HCT116 (cell line): Measurements from ENCODE around the gene MAP1LC3B. TPM values are rescaled to one million over a fixed set of nuclear protein-coding genes. Genes with fewer than 3 reads are reported as not detected.

Source experiments
- ATAC-seq: fragments of 200-7000 bp; cut with Tn5 transposase; 2 replicates; pipeline ENCODE4 v1.9.1; 2020; ENCODE audit warnings: mild to moderate bottlenecking, moderate library complexity
- BruUV-seq: library from RNA; stranded (reverse); fragments of 400-500 nt; replicated peaks from 2 replicates; lab custom pipeline; 2021; lab: Mats Ljungman, UMichigan
- CTCF ChIA-PET: fragments of 300-600 bp; sonication (Branson Sonifier 250); formaldehyde crosslinking; loops from one replicate; lab custom pipeline; 2021; ENCODE audit warnings: antibody characterized with exemption; lab: Charles Lee
- POLR2A ChIA-PET: fragments of 300-600, 350-600 bp; sonication (Branson Sonifier 250); formaldehyde crosslinking; loops from one replicate; lab custom pipeline; 2021; ENCODE audit warnings: antibody characterized with exemption; lab: Charles Lee
- RAD21 ChIA-PET, 2 experiments: fragments of 300-600 bp; sonication (Branson Sonifier 250); formaldehyde crosslinking; loops; one replicate each; lab custom pipeline; 2023; ENCODE audit warnings: low total read pairs in 2 of 2; ENCODE audit not compliant: uncharacterized antibody in 2 of 2, unreplicated experiment in 2 of 2, low non-redundant PET in 1 of 2; lab: Charles Lee
- DNase-seq: peaks from one replicate; pipeline ENCODE4 v3.0.0-alpha.2; 2010; ENCODE audit warnings: low read depth, low spot score
- H2AFZ ChIP-seq: fragments of 200-600 bp; shearing (Covaris generic), sonication (generic); 2 replicates; pipeline ENCODE4 v1.6.1; 2017; ENCODE audit warnings: low read depth, mixed run types, mixed read lengths, antibody characterized with exemption, low read length; ENCODE audit not compliant: poor library complexity, severe bottlenecking
- H3K27ac ChIP-seq: 2 replicates; pipeline ENCODE4 v1.5.1; 2012; ENCODE audit warnings: low read depth, low read length
- H3K27me3 ChIP-seq: fragments of 200-600 bp; sonication (generic); 2 replicates; pipeline ENCODE4 v1.6.1; 2016; ENCODE audit warnings: mixed run types, low read length, mixed read lengths; ENCODE audit not compliant: insufficient read depth
- H3K36me3 ChIP-seq, 2 experiments: fragments of 200-500 bp in 1 of 2; fragments of 200-600 bp in 1 of 2; sonication (Bioruptor generic) in 1 of 2; sonication (generic) in 1 of 2; 2 replicates each; pipeline versions ENCODE4 v1.5.1 to v1.6.1; 2014 to 2016; ENCODE audit warnings: low read length in 2 of 2, inconsistent platforms in 1 of 2, mixed read lengths in 1 of 2, mixed run types in 1 of 2; ENCODE audit not compliant: insufficient read depth in 2 of 2, control insufficient read depth in 1 of 2
- H3K4me1 ChIP-seq, 2 experiments: fragments of 200-600 bp in 1 of 2; sonication (generic) in 1 of 2; 2 replicates each; pipeline versions ENCODE4 v1.5.1 to v1.6.1; 2012 to 2017; ENCODE audit warnings: low read length in 2 of 2, inconsistent platforms in 1 of 2, mild to moderate bottlenecking in 1 of 2, mixed read lengths in 1 of 2, mixed run types in 1 of 2, moderate library complexity in 1 of 2; ENCODE audit not compliant: insufficient read depth in 2 of 2, control insufficient read depth in 1 of 2
- H3K4me2 ChIP-seq: fragments of 200-600 bp; sonication (generic); 2 replicates; pipeline ENCODE4 v1.6.1; 2017; ENCODE audit warnings: mixed run types, low read length, mixed read lengths
- H3K4me3 ChIP-seq, 2 experiments: fragments of 200-600 bp in 1 of 2; sonication (generic) in 1 of 2; replicated peaks in 1 of 2; 2 replicates each; pipeline ENCODE4 v1.5.1; 2011 to 2016; ENCODE audit warnings: low read length in 2 of 2, control low read depth in 1 of 2, low read depth in 1 of 2, mild to moderate bottlenecking in 1 of 2, mixed read lengths in 1 of 2, mixed run types in 1 of 2
- H3K79me2 ChIP-seq: fragments of 200-600 bp; sonication (generic); 2 replicates; pipeline ENCODE4 v1.6.1; 2017; ENCODE audit warnings: mild to moderate bottlenecking, mixed run types, low read length, moderate library complexity, mixed read lengths; ENCODE audit not compliant: insufficient read depth
- H3K9ac ChIP-seq: fragments of 200-600 bp; sonication (generic); 2 replicates; pipeline ENCODE4 v1.6.1; 2016; ENCODE audit warnings: low read length, mixed read lengths
- H3K9me2 ChIP-seq: fragments of 200-600 bp; sonication (generic), shearing (Covaris generic); 2 replicates; pipeline ENCODE4 v1.6.1; 2017; ENCODE audit warnings: mixed run types, mild to moderate bottlenecking, moderate library complexity; ENCODE audit not compliant: insufficient read depth
- H3K9me3 ChIP-seq, 2 experiments: fragments of 200-500 bp in 1 of 2; fragments of 200-600 bp in 1 of 2; sonication (Bioruptor generic) in 1 of 2; sonication (generic) in 1 of 2; 2 replicates each; pipeline ENCODE4 v1.6.1; 2014 to 2017; ENCODE audit warnings: low read length in 2 of 2, mixed read lengths in 2 of 2, inconsistent platforms in 1 of 2, low read depth in 1 of 2, mild to moderate bottlenecking in 1 of 2, mixed run types in 1 of 2, moderate library complexity in 1 of 2; ENCODE audit not compliant: control insufficient read depth in 1 of 2, insufficient read depth in 1 of 2
- H4K20me1 ChIP-seq: fragments of 200-600 bp; sonication (generic), shearing (Covaris generic); 2 replicates; pipeline ENCODE4 v1.6.1; 2017; ENCODE audit warnings: mixed run types, mild to moderate bottlenecking, moderate library complexity; ENCODE audit not compliant: insufficient read depth
- EGR1 ChIP-seq: IDR thresholded peaks from 2 replicates; pipeline ENCODE4 v1.6.1; 2012; ENCODE audit warnings: low read depth
- POLR2AphosphoS5 ChIP-seq: IDR thresholded peaks from 2 replicates; pipeline ENCODE4 v1.6.1; 2011; ENCODE audit warnings: mild to moderate bottlenecking, low read depth, low read length, moderate library complexity
- TCF7L2 ChIP-seq: IDR thresholded peaks from 2 replicates; pipeline ENCODE4 v1.7.0; 2011; ENCODE audit warnings: borderline replicate concordance, inconsistent platforms; ENCODE audit not compliant: insufficient read depth, insufficient read length; ENCODE audit errors: extremely low read depth
- YY1 ChIP-seq: IDR thresholded peaks from 2 replicates; pipeline ENCODE4 v1.6.1; 2011; ENCODE audit warnings: low read length, low read depth, moderate library complexity, mild to moderate bottlenecking; ENCODE audit not compliant: insufficient replicate concordance; ENCODE audit errors: extremely low read depth
- intact Hi-C: fragments of 100-400 bp; cut with micrococcal nuclease; formaldehyde crosslinking; loops from 2 replicates; pipeline ENCODE4 v1.10.0; 2022
- total RNA-seq: library from RNA; stranded (reverse); gene quantifications from one replicate; pipeline ENCODE4 v1.2.1, GENCODE V29; 2021; ENCODE audit not compliant: unreplicated experiment

The MAP1LC3B gene
- total RNA-seq, 1 experiment from 2014 or later: 93.8 TPM

GRCh38 chr16:87382023-87382785 is 9.9 kb upstream of the MAP1LC3B start:
- Histone ChIP-seq H3K79me2 (peaks cover 60% of the 10 kb centered on the region), H3K27me3 (no peaks in the 10 kb centered on the region), H3K4me1 (peaks cover 29 to 30% of the 10 kb centered on the region in 2 experiments), H3K9me2 (no peaks in the 10 kb centered on the region), H4K20me1 (peaks cover 17% of the 10 kb centered on the region; the same call in 1 of the 2 replicates), H3K9me3 (no peaks in the 10 kb centered on the region), H3K4me3 (peak overlapping the region; percentile 88 to 90), H3K9ac (peak overlapping the region; percentile 86), H2AFZ (no peak overlapping the region), H3K36me3 (0 out of 4 replicates have a peak, but pooled peaks cover 0 to 7% of the 10 kb centered on the region in 2 experiments), H3K4me2 (peak overlapping the region; percentile 87), H3K27ac (peak overlapping the region; percentile 75)
- ATAC-seq: no peak
- TSS peak; percentile 50 for BruUV-seq
- CTCF ChIA-PET: no interaction called here
- intact Hi-C loops: loop anchor here (5.0 kb wide), 1 partner anchor 65 kb away; the partner anchor contains the start of gene C16orf95
- no peak for DNase-seq
- TF ChIP-seq EGR1 (no peak), POLR2AphosphoS5 (no peak), TCF7L2 (no peak), YY1 (no peak)
- RAD21 ChIA-PET: interaction anchor here in 1 of 2 experiments (0.7 kb wide), 1 partner anchor 12 kb away, joined by 3 read pairs; no protein-coding TSS in a partner anchor
- POLR2A ChIA-PET: interaction anchor here (2.2 to 2.6 kb wide), 2 partner anchors 12 to 18 kb away, joined by 12 to 17 read pairs; no protein-coding TSS in a partner anchor
